Thoracic aorta (tissue), 2 donors: ENCODE data around the gene LEF1. TPM values are rescaled to one million over a fixed set of nuclear protein-coding genes. Genes with fewer than 3 reads are reported as not detected.
A peak's percentile ranks its signal among the peaks of the same experiment; 100 is the strongest.

Source experiments
- ATAC-seq: fragments of 150-250 bp; one replicate; pipeline ENCODE4 v1.8.0; 2017; ENCODE audit warnings: low read depth; ENCODE audit not compliant: insufficient number of reproducible peaks, low FRiP score
- DNase-seq: peaks from one replicate; pipeline ENCODE4 v3.0.0-alpha.2; 2020; ENCODE audit warnings: low spot score
- H3K27ac ChIP-seq, 2 donors: fragments of 200-600 bp; sonication (generic); 1 replicate in 1 of 2; 2 replicates in 1 of 2; pipeline ENCODE4 v1.5.1; 2016; ENCODE audit warnings: mild to moderate bottlenecking in 2 of 2, moderate library complexity in 2 of 2
- H3K27me3 ChIP-seq: fragments of 200-600 bp; sonication (generic); replicated peaks from 2 replicates; pipeline ENCODE4 v1.6.0; 2016; ENCODE audit warnings: mild to moderate bottlenecking; ENCODE audit not compliant: insufficient read depth
- H3K36me3 ChIP-seq: fragments of 200-600 bp; sonication (generic); one replicate; pipeline ENCODE4 v1.5.1; 2016
- H3K4me1 ChIP-seq, 2 donors: fragments of 200-600 bp; sonication (generic); 1 replicate in 1 of 2; 2 replicates in 1 of 2; pipeline versions ENCODE4 v1.5.1 to v1.6.0; 2016; ENCODE audit warnings: low read depth in 2 of 2, mild to moderate bottlenecking in 1 of 2; ENCODE audit not compliant: control insufficient read depth in 1 of 2
- H3K4me3 ChIP-seq: fragments of 200-600 bp; sonication (generic); 2 replicates; pipeline ENCODE4 v1.5.1; 2016; ENCODE audit warnings: mild to moderate bottlenecking
- H3K9me3 ChIP-seq: fragments of 200-600 bp; sonication (generic); 2 replicates; pipeline ENCODE4 v1.5.1; 2016
- CTCF ChIP-seq: fragments of 200-600 bp; sonication (generic); IDR thresholded peaks from one replicate; pipeline ENCODE4 v1.5.1; 2019; ENCODE audit warnings: antibody characterized with exemption
- total RNA-seq, 2 donors: library from RNA; depleted of rRNA; stranded (reverse); fragments of >200 nt; gene quantifications; one replicate each; pipeline versions ENCODE4 v1.1.0 to v1.2.3, GENCODE V29; 2016

Gene LEF1
- total RNA-seq, 2 donors from 2014 or later: 0.54 to 3.2 TPM

- ATAC-seq (no peak), DNase-seq (no peak)
Measured at GRCh38 chr4:108180513-108180912, 11.8 kb upstream of the LEF1 start.

GRCh38 chr4:108175966-108176365 is 7.2 kb upstream of the LEF1 start:
- TF ChIP-seq CTCF: no peak
- Histone ChIP-seq H3K4me3 (no peak overlapping the region), H3K36me3 (no peaks in the 10 kb centered on the region), H3K27me3 (peaks cover 14% of the 10 kb centered on the region), H3K27ac (no peak overlapping the region), H3K9me3 (no peaks in the 10 kb centered on the region), H3K4me1 (peaks cover 7 to 10% of the 10 kb centered on the region in 2 donors)
- ATAC-seq (no peak), DNase-seq (no peak)

More at GRCh38 chr4:108180513-108180912, 11.8 kb upstream of the LEF1 start:
- Histone ChIP-seq H3K27ac (no peak overlapping the region), H3K4me3 (no peak overlapping the region), H3K9me3 (no peaks in the 10 kb centered on the region), H3K36me3 (no peaks in the 10 kb centered on the region), H3K27me3 (no peaks in the 10 kb centered on the region), H3K4me1 (no peaks in the 10 kb centered on the region)
- TF ChIP-seq CTCF: no peak

- Histone ChIP-seq H3K9me3 (no peaks in the 10 kb centered on the region), H3K4me3 (no peak overlapping the region), H3K4me1 (peaks cover 7 to 10% of the 10 kb centered on the region in 2 donors), H3K27me3 (peaks cover 25% of the 10 kb centered on the region), H3K27ac (no peak overlapping the region), H3K36me3 (no peaks in the 10 kb centered on the region)
- no peak for DNase-seq
- no peak for TF ChIP-seq CTCF
- ATAC-seq: no peak
Measured at GRCh38 chr4:108174856-108175255, 6.1 kb upstream of the LEF1 start.

GRCh38 chr4:108173599-108174057 is 4.9 kb upstream of the LEF1 start:
- Histone ChIP-seq H3K27me3 (peaks cover 32% of the 10 kb centered on the region), H3K9me3 (no peaks in the 10 kb centered on the region), H3K36me3 (no peaks in the 10 kb centered on the region), H3K4me3 (peak overlapping the region; percentile 88), H3K4me1 (peaks cover 13 to 19% of the 10 kb centered on the region in 2 donors), H3K27ac (no peak overlapping the region)
- no peak for ATAC-seq
- no peak for DNase-seq
- TF ChIP-seq CTCF: no peak

DNA sequence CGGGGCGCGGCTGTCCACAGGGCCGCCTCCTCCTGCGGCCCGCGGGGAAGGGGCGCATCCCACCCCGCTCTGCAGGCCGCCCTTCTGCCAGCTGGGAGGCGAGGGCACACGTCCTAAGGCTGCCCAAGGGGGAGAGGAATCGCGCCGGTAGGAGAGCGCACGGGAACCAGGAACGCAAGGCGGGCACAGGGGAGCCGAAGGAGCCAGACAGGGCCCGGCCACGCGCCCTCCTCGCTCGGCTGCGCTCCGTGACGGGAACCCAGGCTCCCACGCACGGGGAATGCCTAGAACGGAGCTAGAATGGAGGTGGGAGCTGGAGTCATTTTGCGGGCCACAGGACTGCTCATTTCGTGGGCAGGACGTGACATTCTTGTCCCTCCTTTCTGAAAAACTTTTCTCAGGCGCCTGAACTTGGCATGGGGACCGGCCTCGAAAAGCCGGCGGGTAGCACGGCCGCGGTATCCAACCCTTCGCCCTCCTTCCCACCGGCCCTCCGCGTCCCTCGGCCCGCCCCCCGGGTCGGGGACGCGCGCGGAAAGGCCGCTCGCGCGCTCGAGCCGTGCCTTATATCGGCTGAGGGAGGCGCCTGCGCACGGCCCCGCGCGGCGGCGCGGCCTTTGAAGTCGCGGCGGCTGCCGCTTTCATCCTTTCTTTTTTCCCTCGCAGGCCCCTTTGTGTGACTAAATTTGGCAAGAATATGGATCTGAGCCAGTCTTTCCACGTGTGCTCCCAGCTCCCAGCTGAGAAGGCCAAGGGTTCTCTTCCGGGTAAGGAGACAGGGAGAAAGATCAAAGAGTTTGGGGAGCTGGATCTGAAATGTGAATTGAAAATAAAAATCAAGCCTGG is 4.2 kb upstream of the LEF1 start:
- ATAC-seq: no peak
- DNase-seq: no peak
- Histone ChIP-seq H3K36me3 (no peaks in the 10 kb centered on the region), H3K4me3 (peak overlapping the region; percentile 88), H3K4me1 (peaks cover 14 to 26% of the 10 kb centered on the region in 2 donors), H3K9me3 (no peaks in the 10 kb centered on the region), H3K27me3 (peaks cover 32% of the 10 kb centered on the region), H3K27ac (peak overlapping the region; percentile 1 to 12)
- no peak for TF ChIP-seq CTCF
